Measurements from ENCODE around the gene GPX2. TPM values are rescaled to one million over a fixed set of nuclear protein-coding genes. Genes with fewer than 3 reads are reported as not detected.

GPX2 gene
- total RNA-seq, 1 donor from 2014 or later: not detected

DNA sequence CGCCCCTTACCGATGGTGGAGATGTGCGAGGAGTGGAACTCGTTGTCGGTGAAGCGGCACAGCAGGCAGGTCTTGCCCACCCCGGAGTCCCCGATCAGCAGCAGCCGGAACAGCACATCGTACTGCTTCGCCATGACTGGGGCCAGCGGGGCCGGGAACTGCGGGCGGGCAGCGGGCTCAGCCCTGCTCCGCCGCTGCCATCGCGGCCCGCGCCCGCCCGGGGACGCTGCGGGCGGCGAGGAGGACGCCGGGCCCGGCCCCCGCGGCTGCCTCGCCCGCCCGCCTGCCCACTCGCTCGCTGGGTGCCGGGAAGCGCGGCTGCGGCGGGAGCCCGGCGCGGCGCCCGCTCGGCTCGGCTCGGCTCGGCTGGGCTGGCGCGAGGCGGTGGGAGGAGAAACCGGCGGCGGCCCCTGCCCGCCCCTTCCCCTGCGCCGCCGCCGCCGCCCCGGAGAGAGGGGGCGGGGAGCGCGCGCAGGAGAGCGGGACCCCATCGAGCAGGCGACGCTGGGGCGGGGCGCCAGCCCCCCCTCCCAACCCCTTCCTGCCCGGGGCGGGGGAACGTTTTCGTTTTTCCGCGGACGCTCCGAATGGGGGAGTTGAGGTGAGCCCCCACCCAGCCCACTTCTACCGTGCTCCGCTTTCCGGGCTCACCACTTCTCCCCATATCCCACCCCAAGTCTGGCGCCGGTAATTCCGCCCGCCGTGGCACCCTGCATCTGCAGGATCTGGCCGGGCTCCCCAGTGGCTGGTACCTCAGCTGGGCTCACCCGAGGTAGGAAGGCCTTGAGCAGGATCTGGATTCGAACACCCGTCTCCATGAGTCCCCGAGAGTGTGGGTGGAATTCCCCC is 29.6 kb upstream of the GPX2 start, which contains the start of gene RAB15:
Gene RAB15, minus strand, starts transcription at position 394 of the 849 bp plus-strand sequence. Its CDS starts 260 bp downstream, at position 134.
- POLR2A ChIA-PET: interaction anchor here (0.7 kb wide), 1 partner anchor 933 kb away, joined by 5 read pairs; no protein-coding TSS in a partner anchor

DNA sequence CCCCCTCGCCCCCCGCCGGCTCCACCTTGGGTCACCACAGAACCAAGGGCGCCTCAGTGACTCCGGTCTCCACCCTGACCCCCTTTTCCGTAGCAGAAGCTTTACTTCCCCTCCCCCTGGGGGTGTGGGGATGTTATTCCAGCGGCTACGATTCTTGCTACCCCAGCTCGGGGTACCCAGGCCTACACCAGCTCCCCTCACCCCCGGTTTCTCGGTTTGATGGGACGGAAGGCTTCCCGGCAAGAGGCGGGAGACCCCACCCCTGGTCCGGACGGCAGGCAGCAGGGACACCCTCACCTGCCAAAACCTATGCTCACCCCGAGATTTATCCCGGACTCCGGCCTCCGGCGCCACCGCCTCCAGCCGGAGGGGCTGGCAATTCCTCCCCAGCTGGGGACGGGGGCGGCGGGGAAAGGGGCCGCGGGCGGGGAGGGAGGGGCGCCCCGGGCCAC is 29.0 kb upstream of the GPX2 start:
- intact Hi-C loops (cut with micrococcal nuclease): no loop called here
- Mint-ChIP-seq H3K36me3 (ENCODE audit: low read depth) (no peaks in the 10 kb centered on the region), H3K4me1 (peaks cover 9% of the 10 kb centered on the region), H3K9me3 (no peaks in the 10 kb centered on the region), H3K4me3 (peak overlapping the region; percentile 74), H3K27ac (no peak overlapping the region), H3K27me3 (peaks cover 3% of the 10 kb centered on the region)
- CTCF ChIA-PET: no interaction called here
- TF ChIP-seq, protein P1, sequence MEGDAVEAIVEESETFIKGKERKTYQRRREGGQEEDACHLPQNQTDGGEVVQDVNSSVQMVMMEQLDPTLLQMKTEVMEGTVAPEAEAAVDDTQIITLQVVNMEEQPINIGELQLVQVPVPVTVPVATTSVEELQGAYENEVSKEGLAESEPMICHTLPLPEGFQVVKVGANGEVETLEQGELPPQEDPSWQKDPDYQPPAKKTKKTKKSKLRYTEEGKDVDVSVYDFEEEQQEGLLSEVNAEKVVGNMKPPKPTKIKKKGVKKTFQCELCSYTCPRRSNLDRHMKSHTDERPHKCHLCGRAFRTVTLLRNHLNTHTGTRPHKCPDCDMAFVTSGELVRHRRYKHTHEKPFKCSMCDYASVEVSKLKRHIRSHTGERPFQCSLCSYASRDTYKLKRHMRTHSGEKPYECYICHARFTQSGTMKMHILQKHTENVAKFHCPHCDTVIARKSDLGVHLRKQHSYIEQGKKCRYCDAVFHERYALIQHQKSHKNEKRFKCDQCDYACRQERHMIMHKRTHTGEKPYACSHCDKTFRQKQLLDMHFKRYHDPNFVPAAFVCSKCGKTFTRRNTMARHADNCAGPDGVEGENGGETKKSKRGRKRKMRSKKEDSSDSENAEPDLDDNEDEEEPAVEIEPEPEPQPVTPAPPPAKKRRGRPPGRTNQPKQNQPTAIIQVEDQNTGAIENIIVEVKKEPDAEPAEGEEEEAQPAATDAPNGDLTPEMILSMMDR (IDR thresholded peaks at IDR 0.05): no peak
- DNase-seq: no peak
- POLR2A ChIA-PET: interaction anchor here (0.6 to 0.7 kb wide), 2 partner anchors 719 to 932 kb away, joined by 5 read pairs; no protein-coding TSS in a partner anchor
- no peak for ATAC-seq (ENCODE audit: low read depth)

More for the DNA sequence above, 29.6 kb upstream of the GPX2 start, which contains the start of gene RAB15:
- intact Hi-C loops (cut with micrococcal nuclease): no loop called here
- H3K4me1 Mint-ChIP-seq: peaks cover 9% of the 10 kb centered on the region
- H3K4me3 Mint-ChIP-seq: peak within 1 kb of the TSS; percentile 83
- peak; percentile 75 for ATAC-seq (ENCODE audit: low read depth)
- no peak within 1 kb of the TSS for H3K27ac Mint-ChIP-seq
- no peaks in the 10 kb centered on the region for H3K36me3 Mint-ChIP-seq (ENCODE audit: low read depth)
- DNase-seq: peak; percentile 44
- H3K9me3 Mint-ChIP-seq: no peaks in the 10 kb centered on the region
- CTCF ChIA-PET: no interaction called here
- TF ChIP-seq, protein P1 (IDR thresholded peaks at IDR 0.05): no peak
- peaks cover 3% of the 10 kb centered on the region for H3K27me3 Mint-ChIP-seq

DNA sequence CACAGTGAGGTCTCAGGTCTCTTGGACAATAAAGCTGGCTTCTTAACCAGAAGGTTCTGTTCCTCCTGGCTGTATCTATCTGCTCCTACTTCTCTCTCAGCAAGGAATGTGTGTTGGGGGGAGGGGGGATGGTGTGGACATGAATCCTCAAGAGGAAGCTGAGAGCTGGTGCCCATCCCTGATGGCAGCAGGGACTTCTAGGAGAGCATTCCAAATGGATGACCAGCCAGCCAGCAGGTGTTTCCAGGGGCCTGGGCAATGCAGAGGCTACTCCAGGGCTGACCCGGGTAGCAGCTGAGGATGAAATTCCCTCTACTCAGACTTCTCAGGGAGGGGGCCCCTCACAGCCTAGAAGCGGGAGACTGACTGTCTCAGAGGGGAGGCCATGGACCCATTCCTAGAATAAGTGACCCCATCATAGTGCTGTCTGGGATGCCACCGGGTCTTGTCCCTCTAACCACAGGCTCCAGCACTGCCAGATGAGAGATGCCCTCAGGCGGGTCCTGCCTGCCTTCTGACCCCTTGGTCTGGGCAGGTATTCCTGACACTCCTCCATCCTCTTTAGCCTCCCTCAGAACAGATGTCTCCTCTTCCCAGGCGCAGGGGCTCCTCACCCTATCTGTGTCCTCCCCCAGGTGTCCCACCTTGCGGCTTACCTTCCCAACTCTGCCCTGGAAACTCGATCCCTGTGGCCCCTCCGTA is 28.4 kb upstream of the GPX2 start:
- TF ChIP-seq, protein P1 (IDR thresholded peaks at IDR 0.05): no peak
- intact Hi-C loops (cut with micrococcal nuclease): no loop called here
- Mint-ChIP-seq H3K27me3 (peaks cover 3% of the 10 kb centered on the region), H3K36me3 (ENCODE audit: low read depth) (no peaks in the 10 kb centered on the region), H3K9me3 (no peaks in the 10 kb centered on the region), H3K4me1 (peaks cover 9% of the 10 kb centered on the region), H3K4me3 (peak overlapping the region; percentile 74), H3K27ac (no peak overlapping the region)
- ChIA-PET CTCF (no interaction called here), POLR2A (interaction anchor here (0.6 to 0.7 kb wide), 2 partner anchors 719 to 931 kb away, joined by 5 read pairs; no protein-coding TSS in a partner anchor)
- DNase-seq: no peak
- no peak for ATAC-seq (ENCODE audit: low read depth)

DNA sequence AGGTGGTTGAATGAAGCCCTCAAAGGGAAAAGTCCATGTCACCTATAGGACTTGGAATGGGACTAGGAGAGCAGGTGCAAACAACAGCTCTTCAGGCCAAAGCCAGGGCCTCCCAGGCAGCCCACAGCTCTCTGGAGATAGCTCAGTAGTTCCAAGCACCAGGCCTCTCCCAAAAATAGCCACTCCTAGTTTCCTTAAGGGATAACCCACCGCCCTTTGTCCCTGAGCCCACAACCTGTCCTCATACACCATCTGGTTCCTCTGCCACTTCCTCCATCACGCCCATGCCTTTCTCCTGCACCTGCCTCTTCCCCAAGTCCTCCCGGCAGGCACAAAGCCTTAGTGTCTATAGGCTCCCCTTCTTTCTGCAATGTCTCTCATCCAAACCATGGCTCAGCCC is 27.5 kb upstream of the GPX2 start:
- TF ChIP-seq, protein P1 (IDR thresholded peaks at IDR 0.05): no peak
- DNase-seq (no peak), ATAC-seq (ENCODE audit: low read depth) (no peak)
- Mint-ChIP-seq H3K27ac (no peak overlapping the region), H3K4me1 (peaks cover 9% of the 10 kb centered on the region), H3K27me3 (peaks cover 3% of the 10 kb centered on the region), H3K36me3 (ENCODE audit: low read depth) (no peaks in the 10 kb centered on the region), H3K9me3 (no peaks in the 10 kb centered on the region), H3K4me3 (no peak overlapping the region)
- ChIA-PET CTCF (interaction anchor here (1.1 kb wide), 1 partner anchor 146 kb away, joined by 4 read pairs; no protein-coding TSS in a partner anchor), POLR2A (no interaction called here)
- intact Hi-C loops (cut with micrococcal nuclease): no loop called here

DNA sequence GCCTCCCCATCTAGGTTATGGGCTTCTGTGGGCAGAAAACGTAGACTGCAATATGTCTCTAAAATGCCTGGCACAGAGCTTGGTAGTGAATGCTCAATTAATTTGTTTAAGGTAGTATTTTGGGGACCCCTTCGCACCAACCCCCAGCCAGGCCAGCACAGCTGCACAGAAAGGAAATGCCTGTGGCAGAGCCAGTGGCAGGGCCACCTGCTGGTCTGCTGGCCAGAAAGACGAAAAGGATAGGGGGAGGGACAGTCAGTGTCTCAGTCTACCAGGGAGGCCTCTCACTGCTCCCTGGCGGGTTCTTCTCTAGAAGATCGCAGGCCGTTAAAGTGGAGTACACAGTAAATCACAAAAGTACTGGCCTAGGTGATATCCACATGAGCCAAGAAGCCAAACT is 26.1 kb upstream of the GPX2 start:
- POLR2A ChIA-PET: no interaction called here
- no peaks in the 10 kb centered on the region for H3K36me3 Mint-ChIP-seq (ENCODE audit: low read depth)
- DNase-seq (no peak), ATAC-seq (ENCODE audit: low read depth) (no peak)
- peaks cover 9% of the 10 kb centered on the region for H3K4me1 Mint-ChIP-seq
- H3K4me3 Mint-ChIP-seq: no peak overlapping the region
- intact Hi-C loops (cut with micrococcal nuclease): no loop called here
- TF ChIP-seq, protein P1 (IDR thresholded peaks at IDR 0.05): no peak
- H3K27ac Mint-ChIP-seq: no peak overlapping the region
- CTCF ChIA-PET: no interaction called here
- H3K27me3 Mint-ChIP-seq: peaks cover 3% of the 10 kb centered on the region
- no peaks in the 10 kb centered on the region for H3K9me3 Mint-ChIP-seq

Measured in activated B cell treated with CpG ODN at 0.5 μM for 24 hours (primary cell).